ENCODE data around the gene AKAP6. TPM values are rescaled to one million over a fixed set of nuclear protein-coding genes. Genes with fewer than 3 reads are reported as not detected.

The AKAP6 gene
- total RNA-seq, 2 experiments from 2014 or later, result 0.83 to 1.7 TPM

- Mint-ChIP-seq H3K27me3 (ENCODE audit: low read depth) (no peaks in the 10 kb centered on the region), H3K9me3 (ENCODE audit: insufficient read depth) (peaks cover 3% of the 10 kb centered on the region), H3K4me3 (no peak overlapping the region), H3K36me3 (ENCODE audit: low read depth) (no peaks in the 10 kb centered on the region), H3K4me1 (ENCODE audit: low read depth) (no peaks in the 10 kb centered on the region), H3K27ac (no peak overlapping the region)
- ATAC-seq (no peak), DNase-seq (no peak)
- POLR2A ChIA-PET, result no interaction called here
- CTCF ChIA-PET, result no interaction called here
Observed at GRCh38 chr14:32814721-32815120, 485.6 kb downstream of the AKAP6 start.

- H3K9me3 Mint-ChIP-seq (ENCODE audit: insufficient read depth), result peaks cover 3% of the 10 kb centered on the region
- H3K27me3 Mint-ChIP-seq (ENCODE audit: low read depth), result no peaks in the 10 kb centered on the region
- no peaks in the 10 kb centered on the region for H3K36me3 Mint-ChIP-seq (ENCODE audit: low read depth)
- CTCF ChIA-PET, result no interaction called here
- DNase-seq, result no peak
- no peak overlapping the region for H3K27ac Mint-ChIP-seq
- H3K4me1 Mint-ChIP-seq (ENCODE audit: low read depth), result no peaks in the 10 kb centered on the region
- no peak overlapping the region for H3K4me3 Mint-ChIP-seq
- POLR2A ChIA-PET, result no interaction called here
- ATAC-seq, result no peak
Observed at GRCh38 chr14:32816588-32816987, 487.5 kb downstream of the AKAP6 start.

GRCh38 chr14:32817780-32818179 lies 488.7 kb downstream of the AKAP6 start:
- Mint-ChIP-seq H3K27me3 (ENCODE audit: low read depth) (no peaks in the 10 kb centered on the region), H3K9me3 (ENCODE audit: insufficient read depth) (peaks cover 3% of the 10 kb centered on the region), H3K27ac (no peak overlapping the region), H3K4me1 (ENCODE audit: low read depth) (no peaks in the 10 kb centered on the region), H3K4me3 (no peak overlapping the region), H3K36me3 (ENCODE audit: low read depth) (no peaks in the 10 kb centered on the region)
- no peak for DNase-seq
- POLR2A ChIA-PET, result no interaction called here
- ATAC-seq, result no peak
- CTCF ChIA-PET, result no interaction called here

- Mint-ChIP-seq H3K27me3 (ENCODE audit: low read depth) (no peaks in the 10 kb centered on the region), H3K9me3 (ENCODE audit: insufficient read depth) (peaks cover 3% of the 10 kb centered on the region), H3K4me1 (ENCODE audit: low read depth) (no peaks in the 10 kb centered on the region), H3K36me3 (ENCODE audit: low read depth) (no peaks in the 10 kb centered on the region), H3K4me3 (no peak overlapping the region), H3K27ac (no peak overlapping the region)
- ChIA-PET CTCF (no interaction called here), POLR2A (no interaction called here)
- DNase-seq (no peak), ATAC-seq (no peak)
Observed at GRCh38 chr14:32818581-32818980, 489.5 kb downstream of the AKAP6 start.

- ATAC-seq (no peak), DNase-seq (no peak)
- ChIA-PET POLR2A (no interaction called here), CTCF (no interaction called here)
- H3K27me3 Mint-ChIP-seq (ENCODE audit: low read depth), result no peaks in the 10 kb centered on the region
- H3K27ac Mint-ChIP-seq, result no peak overlapping the region
- H3K4me3 Mint-ChIP-seq, result no peak overlapping the region
- H3K36me3 Mint-ChIP-seq (ENCODE audit: low read depth), result no peaks in the 10 kb centered on the region
- no peaks in the 10 kb centered on the region for H3K4me1 Mint-ChIP-seq (ENCODE audit: low read depth)
- H3K9me3 Mint-ChIP-seq (ENCODE audit: insufficient read depth), result no peaks in the 10 kb centered on the region
Observed at GRCh38 chr14:32820181-32820580, 491.1 kb downstream of the AKAP6 start.

GRCh38 chr14:32820682-32821081 lies 491.6 kb downstream of the AKAP6 start:
- Mint-ChIP-seq H3K4me1 (ENCODE audit: low read depth) (no peaks in the 10 kb centered on the region), H3K36me3 (ENCODE audit: low read depth) (no peaks in the 10 kb centered on the region), H3K4me3 (no peak overlapping the region), H3K9me3 (ENCODE audit: insufficient read depth) (no peaks in the 10 kb centered on the region), H3K27me3 (ENCODE audit: low read depth) (no peaks in the 10 kb centered on the region), H3K27ac (no peak overlapping the region)
- ChIA-PET POLR2A (no interaction called here), CTCF (no interaction called here)
- DNase-seq (no peak), ATAC-seq (no peak)

- Mint-ChIP-seq H3K36me3 (ENCODE audit: low read depth) (no peaks in the 10 kb centered on the region), H3K27ac (no peak overlapping the region), H3K27me3 (ENCODE audit: low read depth) (no peaks in the 10 kb centered on the region), H3K4me1 (ENCODE audit: low read depth) (no peaks in the 10 kb centered on the region), H3K9me3 (ENCODE audit: insufficient read depth) (no peaks in the 10 kb centered on the region), H3K4me3 (no peak overlapping the region)
- ChIA-PET CTCF (no interaction called here), POLR2A (no interaction called here)
- no peak for ATAC-seq
- DNase-seq, result no peak
Observed at GRCh38 chr14:32821964-32822653, 493.0 kb downstream of the AKAP6 start.

GRCh38 chr14:32823706-32824105 lies 494.6 kb downstream of the AKAP6 start:
- no peak overlapping the region for H3K27ac Mint-ChIP-seq
- no peaks in the 10 kb centered on the region for H3K4me1 Mint-ChIP-seq (ENCODE audit: low read depth)
- ChIA-PET POLR2A (no interaction called here), CTCF (no interaction called here)
- no peaks in the 10 kb centered on the region for H3K9me3 Mint-ChIP-seq (ENCODE audit: insufficient read depth)
- ATAC-seq (no peak), DNase-seq (no peak)
- H3K27me3 Mint-ChIP-seq (ENCODE audit: low read depth), result no peaks in the 10 kb centered on the region
- no peaks in the 10 kb centered on the region for H3K36me3 Mint-ChIP-seq (ENCODE audit: low read depth)
- H3K4me3 Mint-ChIP-seq, result no peak overlapping the region

GRCh38 chr14:32824195-32824594 lies 495.1 kb downstream of the AKAP6 start:
- H3K9me3 Mint-ChIP-seq (ENCODE audit: insufficient read depth), result no peaks in the 10 kb centered on the region
- H3K4me1 Mint-ChIP-seq (ENCODE audit: low read depth), result no peaks in the 10 kb centered on the region
- no peak overlapping the region for H3K27ac Mint-ChIP-seq
- DNase-seq, result no peak
- no peak for ATAC-seq
- H3K4me3 Mint-ChIP-seq, result no peak overlapping the region
- CTCF ChIA-PET, result no interaction called here
- no peaks in the 10 kb centered on the region for H3K27me3 Mint-ChIP-seq (ENCODE audit: low read depth)
- no peaks in the 10 kb centered on the region for H3K36me3 Mint-ChIP-seq (ENCODE audit: low read depth)
- POLR2A ChIA-PET, result no interaction called here

- ATAC-seq (no peak), DNase-seq (no peak)
- Mint-ChIP-seq H3K36me3 (ENCODE audit: low read depth) (no peaks in the 10 kb centered on the region), H3K4me1 (ENCODE audit: low read depth) (no peaks in the 10 kb centered on the region), H3K27me3 (ENCODE audit: low read depth) (no peaks in the 10 kb centered on the region), H3K27ac (no peak overlapping the region), H3K4me3 (no peak overlapping the region), H3K9me3 (ENCODE audit: insufficient read depth) (no peaks in the 10 kb centered on the region)
- CTCF ChIA-PET, result no interaction called here
- POLR2A ChIA-PET, result no interaction called here
Observed at GRCh38 chr14:32825058-32825457, 496.0 kb downstream of the AKAP6 start.

GRCh38 chr14:32826404-32827082 lies 497.4 kb downstream of the AKAP6 start:
- no peak for DNase-seq
- POLR2A ChIA-PET, result no interaction called here
- H3K9me3 Mint-ChIP-seq (ENCODE audit: insufficient read depth), result no peaks in the 10 kb centered on the region

GRCh38 chr14:32827514-32827913 lies 498.4 kb downstream of the AKAP6 start:
- no peak overlapping the region for H3K4me3 Mint-ChIP-seq
- H3K36me3 Mint-ChIP-seq (ENCODE audit: low read depth), result no peaks in the 10 kb centered on the region
- H3K9me3 Mint-ChIP-seq (ENCODE audit: insufficient read depth), result no peaks in the 10 kb centered on the region
- CTCF ChIA-PET, result no interaction called here
- ATAC-seq, result no peak
- H3K27me3 Mint-ChIP-seq (ENCODE audit: low read depth), result no peaks in the 10 kb centered on the region
- no peak for DNase-seq
- POLR2A ChIA-PET, result no interaction called here
- H3K27ac Mint-ChIP-seq, result no peak overlapping the region
- no peaks in the 10 kb centered on the region for H3K4me1 Mint-ChIP-seq (ENCODE audit: low read depth)

More at GRCh38 chr14:32826404-32827082, 497.4 kb downstream of the AKAP6 start:
- no peaks in the 10 kb centered on the region for H3K36me3 Mint-ChIP-seq (ENCODE audit: low read depth)
- no peak for ATAC-seq
- no peaks in the 10 kb centered on the region for H3K4me1 Mint-ChIP-seq (ENCODE audit: low read depth)
- no peak overlapping the region for H3K4me3 Mint-ChIP-seq
- CTCF ChIA-PET, result interaction anchor here (0.6 kb wide), 1 partner anchor 966 kb away, joined by 3 read pairs; no protein-coding TSS in a partner anchor
- H3K27me3 Mint-ChIP-seq (ENCODE audit: low read depth), result no peaks in the 10 kb centered on the region
- no peak overlapping the region for H3K27ac Mint-ChIP-seq

GRCh38 chr14:32835924-32836323 lies 506.8 kb downstream of the AKAP6 start:
- ATAC-seq, result no peak
- H3K4me3 Mint-ChIP-seq, result no peak overlapping the region
- POLR2A ChIA-PET, result no interaction called here

More at GRCh38 chr14:32835924-32836323, 506.8 kb downstream of the AKAP6 start:
- H3K27me3 Mint-ChIP-seq (ENCODE audit: low read depth), result no peaks in the 10 kb centered on the region
- no peaks in the 10 kb centered on the region for H3K36me3 Mint-ChIP-seq (ENCODE audit: low read depth)
- no peaks in the 10 kb centered on the region for H3K9me3 Mint-ChIP-seq (ENCODE audit: insufficient read depth)
- DNase-seq, result no peak
- CTCF ChIA-PET, result no interaction called here
- H3K4me1 Mint-ChIP-seq (ENCODE audit: low read depth), result no peaks in the 10 kb centered on the region
- H3K27ac Mint-ChIP-seq, result no peak overlapping the region
